Ovary (tissue), 3 donors: ENCODE results near the gene FBXL7.

Experiments used
- POLR2A ChIP-seq: fragments of 450-650 bp; IDR thresholded peaks from one replicate; pipeline ENCODE4 v1.6.1; 2017; ENCODE audit warnings: antibody characterized with exemption, mild to moderate bottlenecking, moderate library complexity
- TF ChIP-seq, protein P1 (sequence below), 3 donors: fragments of 450-650 bp in 2 of 3; fragments of 200-600 bp in 1 of 3; IDR thresholded peaks; one replicate each; pipeline versions ENCODE4 v1.5.1 to v1.8.0; 2016 to 2022; ENCODE audit warnings: antibody characterized with exemption in 3 of 3, mild to moderate bottlenecking in 1 of 3
- donor health status: DM: no; HTN: no; CAD: no.

DNA sequence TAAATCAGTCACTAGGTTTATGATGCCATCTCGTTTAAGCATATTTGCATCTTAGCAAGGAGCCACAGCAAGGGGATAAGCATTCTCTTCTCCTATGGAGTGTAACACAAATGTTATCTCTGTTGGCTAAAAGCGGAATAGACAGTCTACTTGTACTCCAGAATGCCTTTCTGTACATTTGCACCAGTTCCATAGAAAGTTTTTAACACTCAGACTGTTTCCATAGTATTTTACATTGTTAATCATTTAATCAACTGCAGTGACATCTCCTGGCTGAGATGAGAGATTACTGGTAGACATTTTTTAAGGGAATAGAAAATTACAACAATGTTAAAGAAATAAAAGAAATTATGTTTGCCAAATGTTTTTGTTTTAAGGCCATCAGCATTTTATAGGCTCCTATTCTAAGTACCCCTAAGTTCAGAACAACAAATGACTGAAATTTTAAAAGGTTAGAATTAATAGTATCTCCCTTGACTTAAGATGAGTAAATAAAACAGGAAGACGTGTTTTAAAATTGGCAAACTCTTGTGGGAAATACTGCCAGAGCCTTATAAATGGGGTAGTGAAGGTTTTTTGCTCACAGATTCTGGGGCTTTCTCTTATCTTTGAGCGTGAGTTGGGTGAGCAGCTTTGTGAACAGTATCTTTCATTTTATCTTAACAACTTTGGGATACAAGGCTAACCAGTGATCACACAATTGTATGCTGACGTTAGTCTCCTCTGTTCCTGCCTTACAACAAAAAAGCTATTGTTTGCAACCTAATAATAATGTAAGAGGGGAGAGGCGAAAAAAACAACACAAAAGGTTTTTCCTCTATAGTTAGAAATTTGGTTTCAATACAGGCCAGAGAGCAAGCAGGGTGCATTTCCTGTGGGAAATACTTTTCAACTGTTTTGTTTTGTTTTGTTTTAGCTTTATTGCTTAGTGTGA lies 294.3 kb downstream of the FBXL7 start:
- TF ChIP-seq, protein P1, sequence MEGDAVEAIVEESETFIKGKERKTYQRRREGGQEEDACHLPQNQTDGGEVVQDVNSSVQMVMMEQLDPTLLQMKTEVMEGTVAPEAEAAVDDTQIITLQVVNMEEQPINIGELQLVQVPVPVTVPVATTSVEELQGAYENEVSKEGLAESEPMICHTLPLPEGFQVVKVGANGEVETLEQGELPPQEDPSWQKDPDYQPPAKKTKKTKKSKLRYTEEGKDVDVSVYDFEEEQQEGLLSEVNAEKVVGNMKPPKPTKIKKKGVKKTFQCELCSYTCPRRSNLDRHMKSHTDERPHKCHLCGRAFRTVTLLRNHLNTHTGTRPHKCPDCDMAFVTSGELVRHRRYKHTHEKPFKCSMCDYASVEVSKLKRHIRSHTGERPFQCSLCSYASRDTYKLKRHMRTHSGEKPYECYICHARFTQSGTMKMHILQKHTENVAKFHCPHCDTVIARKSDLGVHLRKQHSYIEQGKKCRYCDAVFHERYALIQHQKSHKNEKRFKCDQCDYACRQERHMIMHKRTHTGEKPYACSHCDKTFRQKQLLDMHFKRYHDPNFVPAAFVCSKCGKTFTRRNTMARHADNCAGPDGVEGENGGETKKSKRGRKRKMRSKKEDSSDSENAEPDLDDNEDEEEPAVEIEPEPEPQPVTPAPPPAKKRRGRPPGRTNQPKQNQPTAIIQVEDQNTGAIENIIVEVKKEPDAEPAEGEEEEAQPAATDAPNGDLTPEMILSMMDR (IDR thresholded peaks at IDR 0.05), result no peak
- no peak for TF ChIP-seq POLR2A
